HG03442 (cell line): ENCODE measurements around the gene CTAGE9.
"Not testable (repeated sequence)": the region's sequence is repeated elsewhere in the genome, so short reads cannot be mapped to it uniquely, and the experiment has no call there.

Experiments used
- ATAC-seq: cut with Tn5 transposase; IDR thresholded peaks from one replicate; pipeline ENCODE4 v1.9.1; 2021; ENCODE audit warnings: mild to moderate bottlenecking, moderate library complexity; ENCODE audit not compliant: unreplicated experiment

The CTAGE9 gene

DNA sequence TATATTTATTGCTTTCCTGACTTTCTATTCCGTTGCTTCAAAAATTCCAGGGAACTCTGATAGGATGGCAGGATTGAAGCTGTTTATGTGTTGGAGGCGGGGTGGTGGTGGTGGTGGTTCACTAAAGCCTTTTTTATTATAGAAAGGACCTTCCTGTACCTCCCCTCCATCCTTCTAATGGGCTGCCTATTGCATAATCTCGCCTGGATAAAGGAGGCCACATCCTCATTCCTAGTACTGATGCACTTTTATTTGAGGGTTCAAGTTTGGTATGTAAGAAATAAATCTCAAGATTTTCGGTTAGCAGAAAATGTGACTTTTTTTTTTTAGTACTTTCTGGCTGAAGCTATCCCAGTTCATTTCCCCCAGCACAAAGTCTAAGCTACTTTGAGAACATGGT is 18.7 kb upstream of the CTAGE9 start:
- no peak for ATAC-seq

DNA sequence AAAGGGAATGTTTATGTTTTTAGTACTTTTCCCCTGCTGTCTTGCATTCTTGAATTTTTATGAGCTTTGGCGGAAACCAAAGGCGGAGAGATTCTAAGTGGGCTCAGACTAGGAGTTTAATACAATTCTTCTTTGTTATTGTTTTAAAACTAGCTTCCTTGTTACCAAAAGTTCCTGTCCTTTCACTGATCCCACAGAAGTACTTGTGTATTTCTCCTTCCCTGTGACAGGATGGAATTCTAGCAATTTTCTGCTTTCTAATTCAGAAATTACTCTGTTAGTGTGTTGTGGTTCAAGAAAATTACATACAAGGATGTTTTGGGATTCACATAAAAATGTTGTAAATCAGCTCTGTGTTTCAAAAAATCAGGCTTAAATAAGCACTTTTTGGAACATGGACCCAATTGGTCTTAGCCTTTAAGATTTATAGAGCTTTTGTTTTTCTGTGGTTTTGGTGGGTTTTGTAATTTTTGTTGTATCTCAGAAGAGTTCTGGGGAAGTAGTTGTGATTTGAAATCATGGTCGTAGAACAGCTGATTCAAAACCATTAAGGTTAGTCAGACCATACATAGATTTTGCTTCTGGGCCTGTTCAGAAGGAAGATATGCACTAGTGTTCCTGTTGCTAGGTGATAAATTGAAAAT is 17.6 kb upstream of the CTAGE9 start:
- ATAC-seq, result no peak

DNA sequence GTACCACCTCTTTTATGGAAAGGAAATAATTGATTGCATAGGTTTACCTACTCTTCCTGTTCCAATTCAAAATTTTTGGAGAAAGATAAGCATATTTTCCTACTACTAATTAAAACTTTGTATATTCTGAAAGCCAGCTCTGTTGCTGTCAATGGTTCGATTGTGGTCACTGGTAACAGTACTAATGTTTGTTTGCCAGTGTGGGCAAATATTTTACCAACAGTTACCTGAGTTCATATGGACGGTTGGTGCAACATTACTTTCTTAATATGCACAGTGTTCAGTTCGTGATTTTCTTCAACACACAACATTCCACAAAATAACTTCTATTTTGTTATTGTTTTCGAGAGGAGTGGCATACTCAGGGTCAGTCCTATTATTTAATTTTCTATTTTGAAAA is 17.1 kb upstream of the CTAGE9 start:
- ATAC-seq, result no peak

GRCh38 chr6:131727467-131727866 is 16.6 kb upstream of the CTAGE9 start:
- ATAC-seq, result no peak

DNA sequence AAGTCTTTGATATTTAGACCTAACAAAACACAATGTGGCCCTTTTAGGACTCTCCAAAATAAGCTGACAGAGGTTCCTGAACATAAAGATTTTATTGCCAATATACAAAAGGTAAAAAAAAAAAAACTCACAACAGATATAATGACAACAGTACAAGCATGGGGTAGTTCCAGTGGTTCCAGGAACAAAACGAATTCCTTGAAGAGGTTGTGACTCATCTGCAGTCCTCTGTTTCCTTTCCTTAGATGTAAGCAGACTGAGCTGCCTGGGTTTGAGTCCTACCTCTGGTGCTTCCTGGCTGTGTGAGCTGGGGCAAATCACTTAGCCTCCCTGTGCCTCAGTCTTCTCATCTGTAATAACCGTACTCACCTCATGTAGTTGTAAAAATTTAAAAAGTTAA is 13.3 kb upstream of the CTAGE9 start:
- no peak for ATAC-seq

DNA sequence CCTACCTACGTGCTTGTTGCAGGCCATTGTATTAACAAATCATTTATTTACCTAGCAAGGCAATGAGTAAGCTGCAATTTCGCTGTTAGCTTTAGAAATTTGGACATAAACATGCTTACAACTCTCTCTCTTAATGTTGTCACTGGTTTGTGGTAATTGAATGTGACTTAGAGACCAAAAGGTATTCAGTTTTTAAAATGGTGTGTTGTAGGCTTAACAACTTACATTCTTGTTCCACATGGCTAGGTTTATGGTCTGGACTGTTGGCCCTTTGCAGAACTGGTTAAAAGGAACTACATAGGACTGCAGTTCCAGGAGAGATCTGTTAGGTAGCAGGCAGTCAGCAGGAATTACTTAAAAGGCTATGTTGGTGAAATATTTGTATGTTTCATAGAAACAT is 10.3 kb upstream of the CTAGE9 start:
- ATAC-seq, result no peak

DNA sequence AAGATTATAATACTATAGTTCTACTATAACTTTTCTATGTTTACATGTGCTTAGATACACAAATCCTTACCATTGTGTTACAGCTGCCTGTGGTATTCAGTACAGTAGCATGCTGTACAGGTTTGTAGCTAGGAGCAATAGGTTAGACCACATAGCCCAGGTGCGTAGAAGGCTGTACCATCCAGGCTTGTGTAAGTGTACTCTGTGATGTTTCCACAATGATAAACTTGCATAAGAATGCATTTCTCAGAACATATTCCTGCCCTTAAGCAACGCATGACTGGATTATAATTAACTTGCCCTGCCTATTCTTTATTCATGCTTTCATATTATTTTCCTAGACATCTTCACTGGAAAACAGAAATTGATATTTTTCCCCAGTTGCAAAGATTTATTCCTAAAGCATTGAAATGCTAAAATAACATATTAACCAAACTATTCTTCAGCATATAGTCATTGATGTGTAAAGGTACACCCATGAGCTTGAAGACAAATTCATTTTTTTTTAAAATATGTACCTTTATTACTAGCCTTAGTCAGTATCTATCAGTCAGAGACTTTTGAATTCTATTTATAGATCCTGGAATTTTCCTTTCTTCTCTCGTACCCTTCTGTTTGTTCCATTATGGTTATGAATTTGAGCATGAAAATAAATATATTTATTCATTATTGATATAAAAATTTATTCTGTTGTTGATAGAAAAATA is 7.2 kb upstream of the CTAGE9 start:
- ATAC-seq, result no peak

DNA sequence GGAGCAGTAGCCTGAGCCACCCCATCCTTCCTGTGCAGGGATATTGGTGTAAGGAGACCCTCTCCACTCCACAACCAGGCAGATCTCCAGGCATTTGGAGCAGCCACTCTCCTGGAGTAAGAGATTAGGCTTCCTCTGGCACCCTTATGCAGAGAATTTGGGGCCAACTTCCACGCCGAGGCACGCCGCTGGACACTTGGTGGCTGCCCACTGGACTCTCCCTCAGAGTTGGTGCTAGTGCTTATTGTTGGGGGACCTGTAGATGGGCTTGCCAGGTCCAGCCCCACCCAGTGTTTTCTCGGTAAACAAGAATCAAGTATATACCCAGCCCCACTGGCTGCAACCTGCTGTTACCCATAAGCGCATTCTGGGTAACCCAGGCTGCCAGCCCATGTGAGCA is 4.8 kb upstream of the CTAGE9 start:
- ATAC-seq, result peak; percentile 60

DNA sequence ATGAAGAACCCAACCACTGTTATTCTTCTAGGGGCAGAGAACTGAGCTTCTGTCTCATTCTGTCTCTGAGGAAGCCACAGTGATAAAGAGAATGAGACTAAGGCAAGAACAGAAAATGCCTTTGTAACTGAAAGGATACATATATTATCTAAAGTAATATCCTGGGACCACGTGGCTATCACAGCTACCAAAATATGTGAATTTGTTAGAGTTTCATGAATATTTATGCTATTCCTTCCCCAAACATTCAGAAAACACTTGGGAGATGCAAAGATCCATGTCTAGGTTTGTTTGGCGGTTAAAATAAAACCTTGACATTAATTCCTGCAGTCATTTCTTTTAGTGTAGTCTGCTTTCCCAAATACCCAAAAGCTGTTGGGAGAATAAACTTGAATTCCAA is 6.9 kb downstream of the CTAGE9 start:
- ATAC-seq, result not testable (repeated sequence)

DNA sequence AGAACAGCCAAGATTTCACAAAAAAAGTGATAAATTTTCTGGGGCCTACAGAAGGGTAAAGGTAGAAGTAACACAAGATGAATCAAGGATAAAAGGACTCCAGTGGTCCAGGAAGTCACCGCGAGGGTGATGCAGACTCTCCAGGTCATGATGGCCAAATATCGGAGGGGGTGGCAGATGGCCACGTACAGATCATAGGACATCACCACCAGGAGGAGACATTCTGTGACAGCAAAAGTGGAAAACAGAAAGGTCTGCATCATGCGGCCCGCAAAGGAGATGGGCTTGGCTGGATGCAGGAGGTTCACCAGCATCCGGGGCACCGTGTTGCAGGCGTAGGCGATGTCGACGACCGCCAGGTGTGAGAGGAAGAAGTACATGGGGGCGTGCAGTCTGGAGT is 10.0 kb downstream of the CTAGE9 start:
- ATAC-seq, result not testable (repeated sequence)

DNA sequence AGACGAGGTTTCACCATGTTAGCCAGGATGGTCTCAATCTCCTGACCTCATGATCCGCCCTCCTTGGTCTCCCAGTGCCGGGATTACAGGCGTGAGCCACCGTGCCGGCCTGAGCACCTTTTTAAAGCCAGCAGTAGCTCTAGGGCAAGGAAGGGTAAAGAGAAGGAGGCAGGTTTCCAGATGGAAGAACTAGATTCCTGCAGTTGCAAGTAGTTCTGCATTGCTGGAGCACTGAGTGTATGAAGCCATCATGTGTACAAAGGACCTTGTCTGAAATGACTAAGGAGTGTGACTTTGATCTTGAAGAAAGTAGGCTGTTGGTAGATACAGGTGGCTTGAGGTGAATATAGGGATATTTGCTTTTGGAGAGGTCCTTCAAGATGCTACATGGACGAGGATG is 13.9 kb downstream of the CTAGE9 start:
- no peak for ATAC-seq

GRCh38 chr6:131694832-131695426 is 15.9 kb downstream of the CTAGE9 start:
- ATAC-seq, result peak; percentile 96

- no peak for ATAC-seq
Measured at GRCh38 chr6:131693384-131693783, 17.4 kb downstream of the CTAGE9 start.

DNA sequence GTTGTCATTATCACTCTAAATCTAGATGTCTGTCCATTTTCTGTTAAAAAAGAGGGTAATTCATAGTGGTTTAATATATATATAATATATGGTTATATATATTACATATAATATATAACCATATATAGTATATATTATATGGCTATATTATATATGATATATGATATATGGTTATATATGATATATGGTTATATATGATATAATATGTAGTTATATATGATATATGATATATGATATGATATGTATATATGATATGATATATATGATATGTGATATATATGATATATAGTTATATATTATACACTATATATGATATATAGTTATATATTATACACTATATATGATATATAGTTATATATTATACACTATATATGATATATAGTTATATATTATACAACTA is 18.2 kb downstream of the CTAGE9 start:
- ATAC-seq, result no peak

GRCh38 chr6:131692031-131692430 is 18.8 kb downstream of the CTAGE9 start:
- no peak for ATAC-seq

DNA sequence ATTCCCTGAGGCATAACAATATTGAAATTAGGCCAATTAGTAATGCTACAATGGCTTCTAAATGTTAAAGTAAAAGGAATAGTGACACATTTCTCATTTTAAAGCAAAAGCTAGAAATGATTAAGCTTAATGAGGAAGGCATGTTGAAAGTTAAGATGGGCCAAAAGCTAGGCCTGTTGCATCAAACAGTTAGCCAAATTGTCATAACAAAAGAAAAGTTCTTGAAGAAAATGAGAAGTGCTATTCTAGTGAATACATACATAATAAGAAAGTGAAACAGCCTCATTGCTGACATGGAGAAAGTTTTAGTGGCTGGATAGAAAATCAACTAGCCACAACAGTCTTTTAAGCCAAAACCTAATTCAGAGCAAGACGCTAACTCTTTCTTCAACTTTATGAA is 22.5 kb downstream of the CTAGE9 start:
- ATAC-seq, result peak; percentile 63

DNA sequence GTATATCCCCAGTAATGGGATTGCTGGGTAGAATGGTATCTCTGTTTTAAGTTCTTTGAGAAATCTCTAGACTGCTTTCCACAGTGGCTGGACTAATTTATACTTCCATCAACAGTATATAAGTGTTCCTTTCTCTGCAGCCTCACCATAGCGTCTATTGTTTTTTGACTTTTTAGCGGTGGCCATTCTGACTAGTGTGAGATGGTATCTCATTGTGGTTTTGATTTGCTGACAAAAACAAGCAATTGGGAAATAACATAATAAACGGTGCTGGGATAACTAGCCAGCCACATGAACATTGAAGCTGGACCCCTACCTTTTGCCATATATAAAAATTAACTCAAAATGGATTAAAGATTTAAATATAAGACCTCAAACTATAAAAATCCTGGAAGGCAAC is 23.8 kb downstream of the CTAGE9 start:
- ATAC-seq, result no peak

- ATAC-seq, result peak; percentile 73
Measured at GRCh38 chr6:131685266-131685780, 25.5 kb downstream of the CTAGE9 start.

DNA sequence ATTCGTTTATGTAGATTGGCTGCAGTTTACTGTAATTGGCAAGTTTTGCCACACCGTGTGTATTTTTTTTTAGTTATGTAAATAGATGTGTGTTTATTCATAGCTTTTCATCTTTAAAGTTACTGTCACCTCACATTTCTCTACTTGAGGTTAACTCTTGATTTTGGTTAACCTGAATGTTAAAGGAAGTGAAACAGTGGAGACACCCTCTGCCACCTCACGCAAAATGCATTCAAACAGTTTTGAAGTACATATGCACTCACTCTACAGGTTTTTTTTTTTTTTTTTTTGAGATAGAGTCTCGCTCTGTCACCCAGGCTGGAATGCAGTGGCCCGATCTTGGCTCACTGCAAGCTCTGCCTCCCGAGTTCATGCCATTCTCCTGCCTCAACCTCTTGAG is 27.3 kb downstream of the CTAGE9 start:
- peak; percentile 76 for ATAC-seq

- ATAC-seq, result no peak
Measured at GRCh38 chr6:131682442-131682841, 28.4 kb downstream of the CTAGE9 start.

- ATAC-seq, result no peak
Measured at GRCh38 chr6:131681585-131681984, 29.2 kb downstream of the CTAGE9 start.

DNA sequence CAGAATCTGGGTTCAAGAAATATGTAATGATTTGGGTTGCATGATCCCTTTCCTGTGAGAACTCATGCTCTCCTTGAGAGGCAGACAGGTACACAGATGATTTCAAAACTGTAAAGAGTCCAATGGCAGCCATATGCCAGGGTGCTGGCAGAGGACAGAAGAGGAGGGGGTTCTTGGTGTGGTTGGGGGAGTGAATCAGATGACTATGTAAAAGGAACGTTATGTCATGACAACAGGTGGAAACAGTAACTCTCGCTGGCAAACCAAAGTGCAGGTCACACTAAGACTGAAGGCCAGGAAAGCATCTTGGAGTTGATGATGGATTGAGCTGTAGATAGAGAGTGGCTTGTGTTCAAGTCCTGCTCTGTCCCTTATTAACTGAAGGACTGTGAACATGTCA is 29.9 kb downstream of the CTAGE9 start:
- no peak for ATAC-seq
